Measurements from ENCODE around the gene TLR2. TPM values are rescaled to one million over a fixed set of nuclear protein-coding genes. Genes with fewer than 3 reads are reported as not detected.

TLR2 gene
- total RNA-seq, 1 experiment from 2014 or later = 0.35 TPM

GRCh38 chr4:153679486-153679885 is 4.6 kb upstream of the TLR2 start:
- no peak for DNase-seq
- Histone ChIP-seq H3K27me3 (ENCODE audit: control insufficient read depth, insufficient read depth, low read length) (peaks cover 27% of the 10 kb centered on the region), H3K4me3 (ENCODE audit: insufficient read depth, low read depth, low read length) (no peak overlapping the region), H3K36me3 (replicated peaks; ENCODE audit: control insufficient read depth, insufficient read depth, low read length) (no peaks in the 10 kb centered on the region)

- H3K36me3 ChIP-seq (replicated peaks; ENCODE audit: control insufficient read depth, insufficient read depth, low read length) = no peaks in the 10 kb centered on the region
- no peak for DNase-seq
- H3K27me3 ChIP-seq (ENCODE audit: control insufficient read depth, insufficient read depth, low read length) = peaks cover 40% of the 10 kb centered on the region
- peak overlapping the region; percentile 65 for H3K4me3 ChIP-seq (ENCODE audit: insufficient read depth, low read depth, low read length)
Observed at GRCh38 chr4:153683763-153684181, 308 bp upstream of the TLR2 start.

- Histone ChIP-seq H3K27me3 (ENCODE audit: control insufficient read depth, insufficient read depth, low read length) (peaks cover 40% of the 10 kb centered on the region), H3K4me3 (ENCODE audit: insufficient read depth, low read depth, low read length) (peak overlapping the region; percentile 65), H3K36me3 (replicated peaks; ENCODE audit: control insufficient read depth, insufficient read depth, low read length) (no peaks in the 10 kb centered on the region)
- no peak for DNase-seq
Observed at GRCh38 chr4:153684971-153685371, 891 bp downstream of the TLR2 start.

DNA sequence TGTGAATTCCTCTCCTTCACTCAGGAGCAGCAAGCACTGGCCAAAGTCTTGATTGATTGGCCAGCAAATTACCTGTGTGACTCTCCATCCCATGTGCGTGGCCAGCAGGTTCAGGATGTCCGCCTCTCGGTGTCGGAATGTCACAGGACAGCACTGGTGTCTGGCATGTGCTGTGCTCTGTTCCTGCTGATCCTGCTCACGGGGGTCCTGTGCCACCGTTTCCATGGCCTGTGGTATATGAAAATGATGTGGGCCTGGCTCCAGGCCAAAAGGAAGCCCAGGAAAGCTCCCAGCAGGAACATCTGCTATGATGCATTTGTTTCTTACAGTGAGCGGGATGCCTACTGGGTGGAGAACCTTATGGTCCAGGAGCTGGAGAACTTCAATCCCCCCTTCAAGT is 20.4 kb downstream of the TLR2 start:
- no peak overlapping the region for H3K4me3 ChIP-seq (ENCODE audit: insufficient read depth, low read depth, low read length)
- no peak for DNase-seq
- H3K36me3 ChIP-seq (replicated peaks; ENCODE audit: control insufficient read depth, insufficient read depth, low read length) = no peaks in the 10 kb centered on the region
- no peaks in the 10 kb centered on the region for H3K27me3 ChIP-seq (ENCODE audit: control insufficient read depth, insufficient read depth, low read length)

- DNase-seq = no peak
- no peak overlapping the region for H3K4me3 ChIP-seq (ENCODE audit: insufficient read depth, low read depth, low read length)
- H3K27me3 ChIP-seq (ENCODE audit: control insufficient read depth, insufficient read depth, low read length) = no peaks in the 10 kb centered on the region
- no peaks in the 10 kb centered on the region for H3K36me3 ChIP-seq (replicated peaks; ENCODE audit: control insufficient read depth, insufficient read depth, low read length)
Observed at GRCh38 chr4:153705743-153706468, 21.8 kb downstream of the TLR2 start.

DNA sequence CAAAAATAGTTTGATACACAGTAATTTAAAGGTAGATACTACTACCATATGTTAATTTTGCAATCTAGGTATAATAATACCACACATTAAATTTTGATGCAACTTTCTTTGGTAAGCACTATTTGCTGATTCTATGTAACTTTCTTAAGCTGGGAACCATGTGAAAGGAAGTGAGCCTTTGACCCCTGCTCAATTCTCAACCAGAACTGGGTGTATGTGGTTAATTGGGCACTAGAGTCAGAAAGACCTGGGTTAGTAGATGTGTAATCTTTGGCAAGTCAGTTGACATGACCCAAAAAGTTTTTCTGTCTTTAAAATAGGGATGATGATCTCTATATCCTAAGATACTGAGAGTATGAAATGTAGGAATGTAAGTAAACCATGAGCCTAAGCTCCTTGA is 22.4 kb downstream of the TLR2 start:
- Histone ChIP-seq H3K36me3 (replicated peaks; ENCODE audit: control insufficient read depth, insufficient read depth, low read length) (no peaks in the 10 kb centered on the region), H3K27me3 (ENCODE audit: control insufficient read depth, insufficient read depth, low read length) (no peaks in the 10 kb centered on the region), H3K4me3 (ENCODE audit: insufficient read depth, low read depth, low read length) (no peak overlapping the region)
- DNase-seq = no peak

DNA sequence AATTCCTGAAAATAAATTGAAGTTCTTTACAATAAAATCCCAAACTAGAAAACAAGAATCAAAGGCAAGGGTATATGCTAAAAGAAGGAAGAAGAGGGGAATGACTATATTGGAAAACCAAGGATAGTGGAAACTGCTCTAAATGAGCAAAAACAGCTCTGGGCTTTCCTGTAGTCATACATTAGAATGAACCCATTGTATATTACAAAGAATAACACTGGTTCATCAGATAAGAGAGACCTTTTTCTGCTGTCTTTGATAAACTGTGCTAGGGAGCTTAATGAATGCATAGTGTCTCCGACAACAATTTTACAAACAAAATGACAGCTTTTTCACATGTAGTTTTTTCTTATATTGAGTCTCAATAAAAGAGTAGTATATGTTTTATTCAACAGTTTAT is 26.6 kb downstream of the TLR2 start:
- no peaks in the 10 kb centered on the region for H3K27me3 ChIP-seq (ENCODE audit: control insufficient read depth, insufficient read depth, low read length)
- no peak overlapping the region for H3K4me3 ChIP-seq (ENCODE audit: insufficient read depth, low read depth, low read length)
- no peak for DNase-seq
- no peaks in the 10 kb centered on the region for H3K36me3 ChIP-seq (replicated peaks; ENCODE audit: control insufficient read depth, insufficient read depth, low read length)

GRCh38 chr4:153713866-153714646 is 30.0 kb downstream of the TLR2 start:
- Histone ChIP-seq H3K27me3 (ENCODE audit: control insufficient read depth, insufficient read depth, low read length) (no peaks in the 10 kb centered on the region), H3K36me3 (replicated peaks; ENCODE audit: control insufficient read depth, insufficient read depth, low read length) (no peaks in the 10 kb centered on the region), H3K4me3 (ENCODE audit: insufficient read depth, low read depth, low read length) (no peak overlapping the region)
- DNase-seq = no peak

- no peak for DNase-seq
- no peaks in the 10 kb centered on the region for H3K27me3 ChIP-seq (ENCODE audit: control insufficient read depth, insufficient read depth, low read length)
- no peak overlapping the region for H3K4me3 ChIP-seq (ENCODE audit: insufficient read depth, low read depth, low read length)
- H3K36me3 ChIP-seq (replicated peaks; ENCODE audit: control insufficient read depth, insufficient read depth, low read length) = no peaks in the 10 kb centered on the region
Observed at GRCh38 chr4:153722036-153722435, 38.0 kb downstream of the TLR2 start.

DNA sequence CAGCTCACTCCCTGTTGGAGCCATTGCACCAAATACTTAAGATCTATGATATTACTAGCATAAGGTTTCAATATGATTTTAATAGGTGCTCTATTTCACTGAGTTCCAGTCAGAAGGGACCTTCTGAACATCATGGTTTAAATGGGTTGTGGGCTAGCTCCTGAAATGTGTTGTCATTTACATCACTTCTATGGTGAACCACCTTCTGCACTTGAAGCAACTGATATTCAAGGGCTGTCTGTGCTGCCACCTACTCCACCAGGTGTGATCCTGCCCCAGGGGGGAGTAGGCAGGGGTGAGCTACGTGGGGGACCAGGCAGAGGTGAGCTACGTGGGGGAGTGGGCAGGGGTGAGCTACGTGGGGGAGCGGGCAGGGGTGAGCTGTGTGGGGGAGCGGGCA is 40.5 kb downstream of the TLR2 start:
- Histone ChIP-seq H3K27me3 (ENCODE audit: control insufficient read depth, insufficient read depth, low read length) (no peaks in the 10 kb centered on the region), H3K4me3 (ENCODE audit: insufficient read depth, low read depth, low read length) (no peak overlapping the region), H3K36me3 (replicated peaks; ENCODE audit: control insufficient read depth, insufficient read depth, low read length) (no peaks in the 10 kb centered on the region)
- DNase-seq = no peak

DNA sequence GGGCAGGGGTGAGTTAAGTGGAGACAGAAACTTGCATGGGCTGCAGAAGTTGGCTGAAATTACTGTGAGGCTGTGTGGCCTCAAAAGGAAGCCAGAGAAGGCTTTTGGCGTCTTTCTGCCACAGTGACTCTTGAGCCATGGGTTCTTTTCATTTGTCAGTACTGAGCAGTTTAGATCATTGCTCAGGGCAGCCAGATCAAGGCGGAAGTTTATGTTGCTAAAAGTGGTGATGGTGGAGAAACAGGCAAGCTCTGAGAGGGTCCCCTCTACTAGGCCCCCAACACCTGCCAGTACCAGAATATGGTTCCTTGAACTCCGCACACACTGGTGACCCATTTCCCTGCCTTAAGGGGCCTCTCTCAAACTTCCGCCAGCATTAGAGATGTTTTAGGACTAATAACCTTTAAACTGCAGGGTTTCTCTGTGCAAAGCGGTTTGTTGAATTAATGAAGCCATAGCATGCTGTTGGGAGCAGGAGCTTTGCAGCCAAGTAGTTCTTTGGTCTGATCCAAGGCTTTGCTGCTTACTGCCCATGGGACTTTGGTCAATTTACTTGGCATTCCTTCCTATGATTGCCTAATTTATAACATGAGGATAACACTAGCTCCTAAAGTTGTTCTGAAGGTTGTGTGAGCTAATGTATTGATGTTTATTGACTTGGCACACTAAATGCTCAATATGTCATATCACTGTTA is 41.2 kb downstream of the TLR2 start:
- H3K27me3 ChIP-seq (ENCODE audit: control insufficient read depth, insufficient read depth, low read length) = no peaks in the 10 kb centered on the region
- H3K4me3 ChIP-seq (ENCODE audit: insufficient read depth, low read depth, low read length) = no peak overlapping the region
- DNase-seq = no peak
- H3K36me3 ChIP-seq (replicated peaks; ENCODE audit: control insufficient read depth, insufficient read depth, low read length) = no peaks in the 10 kb centered on the region

GRCh38 chr4:153725831-153726154 is 41.7 kb downstream of the TLR2 start:
- no peak for DNase-seq
- no peak overlapping the region for H3K4me3 ChIP-seq (ENCODE audit: insufficient read depth, low read depth, low read length)
- H3K27me3 ChIP-seq (ENCODE audit: control insufficient read depth, insufficient read depth, low read length) = no peaks in the 10 kb centered on the region
- H3K36me3 ChIP-seq (replicated peaks; ENCODE audit: control insufficient read depth, insufficient read depth, low read length) = no peaks in the 10 kb centered on the region

GRCh38 chr4:153728151-153728550 is 44.1 kb downstream of the TLR2 start:
- H3K36me3 ChIP-seq (replicated peaks; ENCODE audit: control insufficient read depth, insufficient read depth, low read length) = no peaks in the 10 kb centered on the region
- DNase-seq = no peak
- no peak overlapping the region for H3K4me3 ChIP-seq (ENCODE audit: insufficient read depth, low read depth, low read length)
- H3K27me3 ChIP-seq (ENCODE audit: control insufficient read depth, insufficient read depth, low read length) = no peaks in the 10 kb centered on the region

- DNase-seq = no peak
- no peaks in the 10 kb centered on the region for H3K27me3 ChIP-seq (ENCODE audit: control insufficient read depth, insufficient read depth, low read length)
- H3K36me3 ChIP-seq (replicated peaks; ENCODE audit: control insufficient read depth, insufficient read depth, low read length) = no peaks in the 10 kb centered on the region
- no peak overlapping the region for H3K4me3 ChIP-seq (ENCODE audit: insufficient read depth, low read depth, low read length)
Observed at GRCh38 chr4:153728660-153729059, 44.6 kb downstream of the TLR2 start.

DNA sequence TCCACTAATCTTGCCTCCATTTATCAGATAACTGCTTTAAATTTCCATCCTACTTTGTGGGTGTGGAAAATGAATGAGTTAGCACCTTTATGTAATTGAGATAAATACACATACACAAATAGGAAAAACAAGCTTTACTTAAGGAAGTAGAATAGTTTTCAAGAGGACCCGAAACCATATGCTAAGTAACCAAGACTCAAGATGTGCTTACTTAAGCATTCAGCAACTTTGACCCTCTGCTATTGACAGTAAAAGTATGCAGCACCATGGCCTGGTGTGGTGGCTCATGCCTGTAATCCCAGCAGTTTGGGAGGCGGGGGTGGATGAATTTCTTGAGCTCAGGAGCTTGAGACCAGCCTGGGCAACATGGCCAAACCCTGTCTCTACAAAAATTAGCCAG is 45.8 kb downstream of the TLR2 start:
- H3K36me3 ChIP-seq (replicated peaks; ENCODE audit: control insufficient read depth, insufficient read depth, low read length) = no peaks in the 10 kb centered on the region
- no peak for DNase-seq
- H3K4me3 ChIP-seq (ENCODE audit: insufficient read depth, low read depth, low read length) = no peak overlapping the region
- H3K27me3 ChIP-seq (ENCODE audit: control insufficient read depth, insufficient read depth, low read length) = no peaks in the 10 kb centered on the region

All from H7 (cell line).